ENCODE data around the gene ZC2HC1C. TPM values are rescaled to one million over a fixed set of nuclear protein-coding genes. Genes with fewer than 3 reads are reported as not detected.
A peak's percentile ranks its signal among the peaks of the same experiment; 100 is the strongest.

The ZC2HC1C gene
- total and polyA plus RNA-seq, 2 of the 13 experiments (the other 11 are each of a cell fraction or from before 2014, with no cell fraction given), result 3.3 to 3.5 TPM

- no peak for TF ChIP-seq AFF4 (CRISPR knock-in tag; IDR thresholded peaks at IDR 0.05)
- no peak for TF ChIP-seq ZNF414 (CRISPR knock-in tag; IDR thresholded peaks at IDR 0.05)
- no peak for TF ChIP-seq NCOA2 (CRISPR knock-in tag; IDR thresholded peaks at IDR 0.05)
- TF ChIP-seq ZZZ3 (CRISPR knock-in tag; IDR thresholded peaks at IDR 0.05; ENCODE audit: borderline replicate concordance), result no peak
- no peak for TF ChIP-seq ZNF276 (CRISPR knock-in tag; IDR thresholded peaks at IDR 0.05; ENCODE audit: low read depth)
- TF ChIP-seq ATF6 (CRISPR knock-in tag; conservative IDR thresholded peaks at IDR 0.05), result no peak
- peak; percentile 53; the same call in 1 of the 2 replicates for TF ChIP-seq PHF8 (CRISPR knock-in tag; IDR thresholded peaks at IDR 0.05)
- no peak for TF ChIP-seq ZNF839 (CRISPR knock-in tag; IDR thresholded peaks at IDR 0.05; ENCODE audit: borderline replicate concordance)
- no peak for TF ChIP-seq ZNF672 (CRISPR knock-in tag; IDR thresholded peaks at IDR 0.05)
- no peak for TF ChIP-seq TFAP4 (IDR thresholded peaks at IDR 0.05; ENCODE audit: borderline replicate concordance, low read depth)
- TF ChIP-seq FOXP1 (IDR thresholded peaks at IDR 0.05), result no peak
- no peak for TF ChIP-seq FOXP1 (CRISPR knock-in tag; IDR thresholded peaks at IDR 0.05)
- TF ChIP-seq PCBP2 (optimal IDR thresholded peaks at IDR 0.05; ENCODE audit: low read depth, low read length, poor library complexity, severe bottlenecking), result no peak
- TF ChIP-seq ZNF484 (CRISPR knock-in tag; IDR thresholded peaks at IDR 0.05; ENCODE audit: borderline replicate concordance, low read depth), result no peak
- TF ChIP-seq NKX3-1 (CRISPR knock-in tag; IDR thresholded peaks at IDR 0.05), result no peak
- TF ChIP-seq HNF4A (CRISPR knock-in tag; IDR thresholded peaks at IDR 0.05), result no peak
- peak; percentile 74 for TF ChIP-seq KMT2B (CRISPR knock-in tag; IDR thresholded peaks at IDR 0.05)
- TF ChIP-seq DR1 (CRISPR knock-in tag; IDR thresholded peaks at IDR 0.05), result no peak
- TF ChIP-seq BATF2 (CRISPR knock-in tag; IDR thresholded peaks at IDR 0.05), result no peak
- TF ChIP-seq SRF (IDR thresholded peaks at IDR 0.05; ENCODE audit: low read depth, low read length), result no peak
Measured at GRCh38 chr14:75063491-75064204, 5.8 kb upstream of the ZC2HC1C start, which contains the start of gene ACYP1 (continued).
